Activated CD8-positive, alpha-beta memory T cell treated with anti-CD3 and anti-CD28 coated beads for 1 hour (primary cell): ENCODE measurements around the gene ZNF585A.
A peak's percentile ranks its signal among the peaks of the same experiment; 100 is the strongest.
"Not testable (repeated sequence)": the region's sequence is repeated elsewhere in the genome, so short reads cannot be mapped to it uniquely, and the experiment has no call there.

Source experiments
- DNase-seq, 2 donors: peaks; one replicate each; pipeline ENCODE4 v3.0.0-alpha.2; 2020; ENCODE audit warnings: low read depth in 1 of 2; ENCODE audit errors: extremely low read depth in 1 of 2

Gene ZNF585A

DNA sequence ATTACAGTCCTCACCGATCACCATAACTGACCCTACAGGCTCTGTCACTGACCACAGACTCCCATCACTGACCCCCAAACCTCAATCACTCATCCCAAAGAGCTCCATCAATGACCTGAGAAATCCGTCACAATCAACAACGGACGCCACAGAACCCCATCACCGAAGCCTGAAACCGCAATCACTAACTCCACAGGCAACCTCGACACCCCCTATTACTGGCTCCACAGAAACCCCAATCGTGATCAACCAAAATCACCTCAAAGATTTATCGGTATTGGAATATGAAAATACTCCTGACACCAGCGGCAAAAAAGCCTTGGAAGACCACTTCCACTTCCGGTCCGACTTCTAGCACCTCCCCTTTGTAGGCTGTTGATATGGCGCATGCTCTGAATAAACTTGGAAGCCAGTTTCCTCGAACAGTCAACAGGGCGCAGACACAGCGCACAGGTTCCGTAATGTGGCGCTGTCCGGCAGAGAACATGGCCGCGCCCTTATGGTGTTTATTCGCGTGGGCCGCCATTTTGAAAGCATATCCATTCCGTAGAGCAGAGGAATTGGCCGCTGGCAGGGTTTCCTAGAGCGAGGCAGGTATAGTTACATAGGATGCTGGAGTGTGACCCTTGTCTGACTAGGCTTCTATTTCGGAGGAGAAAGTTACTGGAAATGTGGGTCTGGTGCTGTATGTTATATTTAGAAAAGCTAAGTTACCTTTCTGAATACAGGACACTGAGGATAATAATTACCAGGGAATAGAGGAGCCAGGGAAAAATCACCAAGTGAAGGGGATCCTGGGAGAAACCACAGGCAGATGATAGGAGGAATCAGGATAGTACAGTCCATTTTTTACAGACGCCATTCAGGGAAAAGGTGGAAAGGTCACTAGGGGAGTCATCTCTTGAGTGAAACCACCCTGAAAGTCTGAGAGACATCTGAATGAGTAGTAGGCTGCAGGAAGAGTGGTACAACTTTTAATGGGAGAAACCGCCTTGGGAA, at the start of gene ZNF585A:
Gene ZNF585A (minus strand): TSS at position 328 of the 999 bp plus-strand sequence. CDS start 2,785 bp downstream, outside the sequence.
- peak; percentile 77 to 86 for DNase-seq

DNA sequence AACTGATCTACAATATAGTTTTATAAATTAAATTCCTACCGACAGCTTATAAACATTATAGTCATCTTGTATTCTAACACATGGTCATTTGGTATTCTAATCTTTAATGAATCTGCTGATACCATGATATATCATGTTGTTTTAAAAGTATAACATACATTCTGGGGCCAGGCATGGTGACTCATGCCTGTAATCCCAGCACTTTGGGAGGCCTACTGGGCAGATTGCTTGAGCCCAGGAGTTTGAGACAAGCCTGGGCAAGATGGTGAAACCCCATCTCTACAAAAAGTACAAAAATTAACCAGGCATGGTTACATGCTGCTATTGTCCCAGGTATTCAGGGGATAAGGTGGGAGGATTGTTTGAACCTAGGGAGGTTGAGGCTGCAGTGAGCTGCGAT, 48.6 kb upstream of the ZNF585A start:
- no peak for DNase-seq

DNA sequence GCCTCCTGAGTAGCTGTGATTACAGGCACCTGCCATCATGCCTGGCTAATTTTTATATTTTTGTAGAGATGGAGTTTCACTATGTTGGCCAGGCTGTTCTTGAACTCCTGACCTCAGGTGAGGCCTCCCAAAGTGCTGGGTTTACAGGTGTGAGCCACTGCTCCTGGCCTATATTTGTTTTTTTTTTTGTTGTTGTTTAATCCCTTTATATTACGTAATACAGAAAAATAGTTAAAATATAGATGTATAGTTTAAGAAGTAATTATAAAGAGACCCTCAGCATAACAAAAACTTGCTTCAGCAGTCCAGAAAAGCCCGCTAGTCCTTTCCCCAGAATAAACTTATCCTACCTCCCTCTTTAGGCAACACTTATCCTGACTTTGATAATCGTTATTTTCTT, 47.9 kb upstream of the ZNF585A start:
- DNase-seq, result no peak

DNA sequence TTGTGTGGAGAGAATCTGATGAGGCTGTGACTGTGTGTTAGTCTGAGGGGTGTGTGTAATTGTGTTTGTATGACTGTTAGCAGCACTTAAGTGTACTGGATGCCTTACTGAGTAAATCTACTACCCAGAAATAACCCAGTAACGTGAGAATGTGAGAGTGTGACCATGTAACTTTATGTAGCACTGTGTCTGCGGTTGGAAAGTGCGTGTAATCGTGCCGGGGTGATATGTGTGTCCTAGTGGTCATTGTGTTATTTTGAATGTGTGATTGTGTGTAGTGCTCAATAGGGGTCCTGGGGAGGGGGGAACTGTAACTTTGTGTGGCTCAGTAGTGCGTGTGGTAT, 46.1 kb upstream of the ZNF585A start:
- no peak for DNase-seq

DNA sequence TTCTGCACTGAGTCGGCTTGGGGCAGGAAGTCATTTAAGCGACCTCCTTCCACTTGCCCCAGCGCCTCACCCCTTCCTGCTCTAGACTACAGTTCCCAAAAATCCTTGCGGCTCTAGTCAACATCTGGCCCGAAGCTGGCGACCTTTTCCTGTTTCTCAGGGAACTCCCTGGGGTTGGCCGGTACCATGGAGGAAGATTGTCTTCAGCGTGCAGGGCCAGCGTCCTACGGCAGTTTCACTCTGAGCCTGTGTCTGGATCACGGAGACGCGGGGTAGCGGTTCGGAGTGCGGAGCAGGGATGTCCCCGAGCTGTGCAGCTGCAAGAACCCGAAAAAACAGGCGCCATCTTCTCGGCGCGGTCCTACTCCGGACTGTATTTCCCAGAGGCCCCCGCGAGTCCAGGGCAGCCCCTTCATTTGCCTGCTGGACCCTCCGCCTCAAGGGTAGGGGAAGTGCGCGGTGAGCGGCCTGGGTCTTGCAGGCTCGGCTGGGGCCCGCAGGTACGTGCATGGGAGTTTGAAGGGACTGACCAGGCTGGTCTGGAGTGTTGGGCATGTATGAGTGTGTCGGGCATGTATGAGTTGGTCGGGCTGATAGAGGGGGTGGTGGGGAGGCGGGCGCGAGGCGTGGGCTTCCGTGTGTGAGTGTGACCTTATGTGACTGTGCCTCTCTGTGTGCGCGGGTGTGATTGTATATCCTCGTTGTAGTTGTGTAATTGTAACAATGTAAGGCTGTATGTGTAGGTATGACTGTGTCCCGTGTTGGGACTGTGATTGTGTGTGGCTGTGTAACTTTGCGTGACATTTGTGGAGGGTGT, 45.5 kb upstream of the ZNF585A start, which contains the start of gene ZNF383:
Gene ZNF383 (plus strand): TSS at position 440 of the 817 bp plus-strand sequence. CDS start 12,240 bp downstream, outside the sequence.
- DNase-seq, result peak; percentile 58 to 69

DNA sequence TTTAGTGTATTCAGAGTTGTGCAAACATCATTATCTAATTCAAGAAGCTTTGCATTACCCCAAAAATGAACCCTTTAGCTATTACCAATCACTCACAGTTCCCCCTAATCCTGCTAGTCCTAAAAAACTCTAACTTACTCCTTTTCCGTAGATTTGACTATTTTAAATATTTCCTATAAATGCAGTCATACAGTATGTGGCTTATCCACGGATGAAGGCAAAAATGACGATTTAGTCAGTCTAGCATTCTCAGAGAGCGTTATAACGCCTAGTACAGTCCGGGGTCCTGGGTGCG, 44.9 kb upstream of the ZNF585A start:
- DNase-seq, result no peak

DNA sequence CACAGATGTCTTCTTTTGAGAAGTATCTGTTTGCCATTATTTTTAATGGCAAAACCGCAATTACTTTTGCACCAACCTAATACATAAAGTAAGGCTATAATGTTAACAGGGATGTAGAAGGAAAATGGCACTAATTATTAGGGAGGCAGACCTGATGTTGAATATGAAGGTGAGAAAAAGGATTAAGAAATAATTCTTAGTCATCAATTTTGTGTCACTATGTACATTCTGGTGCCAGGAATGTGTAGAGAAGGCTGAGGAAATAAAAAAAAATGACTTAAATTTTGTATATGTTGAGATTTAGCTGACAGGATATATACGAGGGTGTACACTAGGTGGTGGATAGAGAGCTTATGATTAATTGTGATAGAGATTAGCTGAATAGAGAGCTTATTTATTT, 25.3 kb upstream of the ZNF585A start:
- DNase-seq, result no peak

DNA sequence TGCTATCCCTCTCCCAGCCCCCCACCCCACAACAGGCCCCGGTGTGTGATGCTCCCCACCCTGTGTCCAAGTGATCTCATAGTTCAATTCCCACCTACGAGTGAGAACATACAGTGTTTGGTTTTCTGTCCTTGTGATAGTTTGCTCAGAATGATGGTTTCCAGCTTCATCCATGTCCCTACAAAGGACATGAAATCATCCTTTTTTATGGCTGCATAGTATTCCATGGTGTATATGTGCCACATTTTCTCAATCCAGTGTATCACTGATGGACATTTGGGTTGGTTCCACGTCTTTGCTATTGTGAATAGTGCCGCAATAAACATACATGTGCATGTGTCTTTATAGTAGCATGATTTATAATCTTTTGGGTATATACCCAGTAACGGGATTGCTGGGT, 24.6 kb upstream of the ZNF585A start:
- DNase-seq, result not testable (repeated sequence)

DNA sequence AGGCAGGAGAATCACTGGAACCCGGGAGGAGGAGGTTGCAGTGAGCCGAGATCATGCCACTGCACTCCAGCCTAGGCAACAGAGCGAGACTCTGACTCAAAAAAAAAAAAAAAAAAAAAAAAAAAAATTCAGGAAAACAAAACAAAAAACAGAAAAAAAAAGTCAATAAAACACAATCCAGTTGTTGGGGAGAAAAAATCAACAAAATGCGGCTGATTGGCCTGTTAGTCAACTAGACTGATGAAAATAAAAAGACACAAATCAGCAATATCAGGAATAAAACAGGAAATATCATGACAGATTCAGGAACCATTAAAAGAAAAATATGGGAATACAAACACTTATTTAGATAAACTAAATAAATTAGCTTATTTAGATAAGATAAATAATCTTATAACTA, 22.8 kb upstream of the ZNF585A start:
- not testable (repeated sequence) for DNase-seq

DNA sequence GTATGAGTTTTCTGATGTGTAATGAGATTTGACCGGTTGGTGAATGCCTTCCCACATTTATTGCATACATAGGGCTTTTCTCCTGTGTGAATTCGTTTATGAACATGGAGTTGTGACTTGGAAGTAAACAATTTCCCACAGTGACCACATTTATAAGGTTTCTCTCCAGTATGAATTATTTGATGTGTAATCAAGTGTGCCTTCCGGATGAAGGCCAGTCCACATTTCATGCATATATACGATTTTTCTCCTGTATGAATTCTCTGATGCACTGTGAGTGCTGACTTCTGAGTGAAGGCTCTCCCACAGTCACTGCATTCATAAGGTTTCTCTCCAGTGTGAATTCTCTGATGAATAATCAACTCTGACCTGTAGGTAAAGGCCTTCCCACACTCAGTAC, 13.6 kb upstream of the ZNF585A start:
- DNase-seq, result not testable (repeated sequence)

DNA sequence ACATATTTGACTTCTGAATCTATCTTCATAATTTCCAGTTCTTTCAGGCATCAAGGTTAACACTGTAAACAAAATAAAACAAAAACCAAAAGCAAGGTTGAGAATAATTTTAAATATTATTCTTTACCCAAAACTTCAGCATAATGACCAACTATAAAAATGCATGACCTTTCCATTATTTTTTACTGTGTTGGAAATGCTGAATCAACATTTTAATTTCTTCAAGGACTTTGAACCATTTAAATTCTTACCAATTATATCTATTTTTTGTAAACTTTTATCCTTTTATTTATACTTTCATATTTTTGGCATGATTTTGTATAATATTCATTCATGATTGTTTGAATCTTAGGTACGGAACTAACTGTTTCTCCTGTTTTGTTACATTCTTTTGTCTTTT, 6.9 kb downstream of the ZNF585A start:
- no peak for DNase-seq

DNA sequence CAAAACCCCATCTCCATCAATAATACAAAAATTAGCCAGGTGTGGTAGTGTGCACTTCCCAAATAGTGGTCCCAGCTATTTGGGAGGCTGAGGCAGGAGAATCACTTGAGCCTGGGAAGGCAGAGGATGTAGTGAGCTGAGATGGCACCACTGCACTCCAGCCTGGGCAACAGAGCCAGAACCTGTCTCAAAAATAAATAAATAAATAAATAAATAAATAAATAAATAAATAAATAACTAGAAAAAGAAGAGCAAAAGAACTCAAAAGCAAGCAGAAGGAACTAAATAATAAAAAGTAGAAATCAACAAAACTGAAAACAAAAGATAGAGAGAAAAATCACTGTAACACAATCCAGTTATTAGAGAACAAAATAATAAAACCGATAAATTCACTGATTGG, 12.3 kb downstream of the ZNF585A start:
- DNase-seq, result no peak

DNA sequence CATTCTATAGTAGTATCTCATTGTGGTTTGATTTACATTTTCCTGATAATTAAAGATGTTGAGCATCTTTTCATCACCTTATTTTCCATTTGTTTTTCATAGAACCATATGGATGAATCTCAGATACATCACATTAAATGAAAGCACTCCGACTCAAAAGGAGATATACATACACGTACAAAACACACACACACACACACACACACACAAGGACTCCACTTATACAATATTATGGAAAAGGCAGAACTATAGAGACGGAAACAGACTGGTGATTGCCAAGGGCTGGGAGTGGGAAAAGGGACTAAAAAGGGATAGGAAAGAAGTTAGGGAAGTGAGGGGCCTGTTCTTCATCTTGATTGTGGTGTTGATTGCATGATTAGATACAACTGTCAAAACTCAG, 24.3 kb downstream of the ZNF585A start:
- DNase-seq, result no peak

DNA sequence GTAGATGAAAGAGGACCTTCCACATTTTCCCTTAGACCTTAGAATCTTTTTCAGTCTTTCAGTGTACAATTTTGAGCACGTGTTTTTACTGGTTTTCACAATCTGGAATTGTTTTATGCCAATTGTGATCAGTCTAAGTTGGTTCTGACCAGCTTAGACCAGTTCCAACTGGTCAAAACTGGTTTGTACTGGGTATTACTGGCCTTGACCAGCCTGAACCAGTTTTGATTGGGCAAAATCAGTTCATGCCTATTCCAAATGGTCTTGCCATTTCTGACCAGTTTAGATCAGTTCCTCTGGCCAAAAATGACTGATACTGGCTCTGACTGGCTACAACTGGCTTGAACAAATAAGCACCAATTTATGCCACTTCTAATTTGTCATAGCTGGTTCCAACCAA, 36.4 kb downstream of the ZNF585A start:
- DNase-seq, result no peak

DNA sequence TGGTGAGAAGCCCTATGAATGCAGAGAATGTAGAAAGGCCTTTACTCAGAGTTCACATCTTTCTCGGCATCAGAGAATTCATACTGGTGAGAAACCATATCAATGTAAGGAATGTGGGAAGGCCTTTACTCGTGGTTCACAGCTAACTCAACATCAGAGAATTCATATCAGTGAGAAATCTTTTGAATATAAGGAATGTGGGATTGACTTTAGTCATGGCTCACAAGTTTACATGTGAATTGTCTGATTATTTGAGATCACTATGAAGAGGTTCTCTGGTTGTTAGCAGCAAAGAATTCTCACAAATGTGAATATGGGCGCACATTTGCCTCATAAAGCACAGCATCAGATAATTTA, 43.7 kb downstream of the ZNF585A start:
- no peak for DNase-seq

DNA sequence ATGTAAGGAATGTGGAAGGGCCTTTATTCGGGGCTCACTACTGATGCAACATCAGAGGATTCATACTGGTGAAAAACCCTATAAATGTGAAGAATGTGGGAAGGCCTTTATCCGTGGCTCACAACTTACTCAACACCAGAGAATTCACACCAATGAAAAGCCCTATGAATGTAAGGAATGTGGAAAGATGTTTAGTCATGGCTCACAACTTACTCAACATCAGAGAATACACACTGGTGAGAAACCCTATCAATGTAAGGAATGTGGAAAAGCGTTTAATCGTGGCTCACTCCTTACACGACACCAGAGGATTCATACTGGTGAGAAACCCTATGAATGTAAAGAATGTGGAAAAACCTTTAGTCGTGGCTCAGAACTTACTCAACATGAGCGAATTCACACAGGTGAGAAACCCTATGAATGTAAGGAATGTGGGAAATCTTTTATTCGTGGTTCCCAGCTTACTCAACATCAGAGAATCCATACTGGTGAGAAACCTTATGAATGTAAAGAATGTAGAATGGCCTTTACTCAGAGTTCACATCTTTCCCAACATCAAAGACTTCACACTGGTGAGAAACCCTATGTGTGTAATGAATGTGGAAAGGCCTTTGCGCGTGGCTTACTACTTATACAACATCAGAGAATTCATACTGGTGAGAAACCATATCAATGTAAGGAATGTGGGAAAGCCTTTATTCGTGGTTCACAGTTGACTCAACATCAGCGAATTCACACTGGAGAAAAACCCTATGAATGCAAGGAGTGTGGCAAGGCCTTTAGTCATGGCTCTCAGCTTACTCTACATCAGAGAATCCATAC, 44.3 kb downstream of the ZNF585A start:
- DNase-seq, result no peak

DNA sequence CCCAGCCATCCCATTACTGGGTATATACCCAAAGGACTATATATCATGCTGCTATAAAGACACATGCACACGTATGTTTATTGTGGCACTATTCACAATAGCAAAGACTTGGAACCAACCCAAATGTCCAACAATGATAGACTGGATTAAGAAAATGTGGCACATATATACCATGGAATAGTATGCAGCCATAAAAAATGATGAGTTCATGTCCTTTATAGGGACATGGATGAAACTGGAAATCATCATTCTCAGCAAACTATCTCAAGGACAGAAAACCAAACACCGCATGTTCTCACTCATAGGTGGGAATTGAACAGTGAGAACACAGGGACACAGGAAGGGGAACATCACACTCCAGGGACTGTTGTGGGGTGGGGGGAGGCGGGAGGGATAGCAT, 50.4 kb downstream of the ZNF585A start:
- not testable (repeated sequence) for DNase-seq

DNA sequence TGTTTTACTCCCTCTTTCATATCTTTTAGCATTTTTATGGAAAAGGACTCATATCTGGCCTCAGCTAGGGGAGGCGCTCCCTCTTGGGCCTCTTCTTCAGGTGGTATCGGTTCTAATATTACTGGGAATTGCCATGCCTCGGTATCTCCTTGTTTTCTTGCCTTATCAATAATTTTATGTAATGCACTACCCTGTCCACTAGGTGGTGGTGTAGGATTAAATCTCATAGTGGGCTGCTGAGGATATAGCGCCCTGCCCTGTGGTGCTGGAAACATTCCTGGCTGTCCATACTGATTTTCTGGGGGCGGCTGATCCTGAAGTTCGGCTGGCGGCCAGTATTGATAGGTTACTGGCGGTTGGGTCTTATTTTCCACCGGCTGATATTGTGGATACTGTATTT, 58.5 kb downstream of the ZNF585A start:
- no peak for DNase-seq

DNA sequence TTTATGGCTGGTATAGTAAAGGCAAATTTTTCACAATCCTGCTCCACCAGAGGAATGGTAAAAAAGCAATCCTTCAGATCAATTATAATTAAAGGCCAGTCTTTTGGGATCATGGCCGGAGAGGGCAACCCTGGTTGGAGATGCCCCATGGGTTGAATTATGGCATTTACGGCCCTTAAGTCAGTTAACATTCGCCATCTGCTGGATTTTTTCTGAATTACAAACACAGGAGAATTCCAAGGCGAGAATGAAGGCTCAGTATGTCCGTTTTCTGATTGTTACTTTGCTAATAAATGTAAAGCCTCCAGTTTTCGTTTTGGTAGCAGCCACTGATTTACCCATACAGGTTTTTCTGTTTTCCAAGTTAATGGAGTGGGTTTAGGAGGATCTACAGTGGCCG, 60.7 kb downstream of the ZNF585A start:
- DNase-seq, result not testable (repeated sequence)

DNA sequence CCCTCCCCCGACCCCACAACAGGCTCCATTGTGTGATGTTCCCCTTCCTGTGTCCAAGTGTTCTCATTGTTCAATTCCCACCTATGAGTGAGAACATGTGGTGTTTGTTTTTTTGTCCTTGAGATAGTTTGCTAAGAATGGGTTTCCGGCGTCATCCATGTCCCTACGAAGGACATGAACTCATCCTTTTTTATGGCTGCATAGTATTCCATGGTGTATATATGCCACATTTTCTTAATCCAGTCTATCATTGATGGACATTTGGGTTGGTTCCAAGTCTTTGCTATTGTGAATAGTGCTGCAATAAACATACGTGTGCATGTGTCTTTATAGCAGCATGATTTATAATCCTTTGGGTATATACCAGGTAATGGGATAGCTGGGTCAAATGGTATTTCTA, 68.4 kb downstream of the ZNF585A start:
- DNase-seq, result not testable (repeated sequence)

DNA sequence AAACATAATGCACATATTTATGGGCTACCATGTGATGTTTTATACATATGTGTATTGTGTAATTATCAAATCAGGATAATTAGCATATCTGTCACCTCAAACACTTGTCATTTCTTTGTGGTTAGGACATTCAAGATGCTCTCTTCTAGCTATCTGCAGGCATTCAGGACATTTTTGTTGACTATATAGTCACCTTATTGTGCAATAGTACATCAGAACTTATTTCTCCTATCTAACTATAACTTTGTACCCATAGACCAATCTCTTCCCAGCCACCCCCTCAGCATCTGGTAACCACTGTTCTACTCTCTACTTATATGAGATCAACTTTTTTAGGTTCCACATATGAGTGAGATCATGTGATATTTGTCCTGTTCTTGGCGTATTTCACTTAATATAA, 73.9 kb downstream of the ZNF585A start:
- no peak for DNase-seq
